Heart right ventricle (tissue), 16 donors: ENCODE measurements around the gene PRCP. TPM values are rescaled to one million over a fixed set of nuclear protein-coding genes. Genes with fewer than 3 reads are reported as not detected.
A peak's percentile ranks its signal among the peaks of the same experiment; 100 is the strongest.

Experiments
- ATAC-seq, 8 donors: fragments of 200-7000 bp; cut with Tn5 transposase; one replicate each; pipeline ENCODE4 v1.9.1; 2020; ENCODE audit warnings: mild to moderate bottlenecking in 8 of 8, moderate library complexity in 8 of 8, moderate number of reproducible peaks in 1 of 8
- DNase-seq, 2 donors: peaks; one replicate each; pipeline ENCODE4 v3.0.0-alpha.2; 2020
- H3K27ac ChIP-seq, 10 donors: fragments of 200-600 bp; sonication (generic) in 2 of 10; one replicate each; pipeline versions ENCODE4 v1.5.0 to v1.8.0; 2020 to 2022; ENCODE audit warnings: mild to moderate bottlenecking in 3 of 10
- H3K27me3 ChIP-seq, 7 donors: fragments of 200-600 bp; one replicate each; pipeline ENCODE4 v1.8.0; 2021 to 2022; ENCODE audit warnings: mild to moderate bottlenecking in 2 of 7
- H3K36me3 ChIP-seq, 9 donors: fragments of 200-600 bp; sonication (generic) in 1 of 9; one replicate each; pipeline versions ENCODE4 v1.5.0 to v1.8.0; 2020 to 2022; ENCODE audit warnings: mild to moderate bottlenecking in 2 of 9
- H3K4me1 ChIP-seq, 9 donors: fragments of 200-600 bp; sonication (generic) in 1 of 9; one replicate each; pipeline versions ENCODE4 v1.5.0 to v1.8.0; 2020 to 2022; ENCODE audit warnings: mild to moderate bottlenecking in 4 of 9
- H3K4me3 ChIP-seq, 10 donors: fragments of 200-600 bp; sonication (generic) in 2 of 10; one replicate each; pipeline versions ENCODE4 v1.5.0 to v1.8.0; 2020 to 2022; ENCODE audit warnings: mild to moderate bottlenecking in 7 of 10, moderate library complexity in 2 of 10
- H3K9me3 ChIP-seq, 11 donors: fragments of 200-600 bp in 10 of 11; sonication (generic) in 2 of 11; one replicate each; pipeline versions ENCODE4 v1.5.0 to v1.8.0; 2013 to 2022; ENCODE audit warnings: mild to moderate bottlenecking in 2 of 11, control low read depth in 1 of 11, moderate library complexity in 1 of 11
- CTCF ChIP-seq, 9 donors: fragments of 200-600 bp; sonication (generic) in 2 of 9; IDR thresholded peaks; one replicate each; pipeline versions ENCODE4 v1.5.0 to v1.8.0; 2021 to 2022; ENCODE audit warnings: antibody characterized with exemption in 9 of 9, mild to moderate bottlenecking in 5 of 9, moderate library complexity in 1 of 9
- WGBS, 2 donors: extraction: QIAGEN DNeasy Blood & Tissue Kit; methylation state at CpG; one replicate each; pipeline ENCODE4 v1.1.7; 2013; ENCODE audit warnings: inconsistent platforms in 1 of 2; 5-methylcytosine and 5-hydroxymethylcytosine counted together
- intact Hi-C, 10 donors: fragments of 100-400 bp; cut with DNase I; formaldehyde crosslinking; loops; one replicate each; pipeline versions ENCODE4 v1.11.1 to v1.14.2; 2022
- polyA plus RNA-seq, 2 donors: library from polyadenylated mRNA; stranded (reverse); fragments of 200-250 nt; gene quantifications; one replicate each; pipeline ENCODE4 v1.2.3, GENCODE V29; 2013
- total RNA-seq, 10 donors: library from RNA; stranded (reverse); fragmentation: NEBNext Ultra II Directional in 3 of 10; extraction: Animal tissue kit (Norgen Biotek cat#: 25700) in 3 of 10; gene quantifications; one replicate each; pipeline versions ENCODE4 v1.2.1 to v1.2.4, GENCODE V29; 2021 to 2023
- donor health status: Arrhythmogenic right ventricular cardiomyopathy.
- donor health status: ischemic (EF 13 %, LVEDD 7.1; RV severe dilation, severe dysfunction).
- donor health status: healthy with polysubstance abuse.
- donor health status: DM: no; HTN: yes; CAD: no.
- donor health status: DM: no; HTN: no; CAD: no.
- donor health status: ischemic (EF 25% LVEDD 6.9; RV normal size, moderate dysfunction).
- donor health status: ischemic (EF 25% LVEDD 5.7; RV mildly dilated, moderate dysfunction).
- donor health status: healthy.
- donor health status: DM: yes; HTN: yes; CAD: no.
- donor health status: Ischemic cardiomyopathy.
- donor health status: ischemic (EF 35%, LVEDD 5.7; RV mildly dilated, moderate dysfunction).
- donor health status: nonischemic (EF 11% LVEDD 7.7; RV severe dilation, severe dysfunction).
- donor health status: DM: yes; HTN: yes; CAD: no.
- donor health status: PGD.
- donor health status: ischemic (EF 29% LVEDD 5.4; RV normal size, mild dysfunction).
- donor health status: nonischemic (EF 23%, LVEDD 6.1; RV moderate dilation, normal function).

Gene PRCP
- total and polyA plus RNA-seq, 12 donors, result 18.0 to 89.8 (median 40.8) TPM

DNA sequence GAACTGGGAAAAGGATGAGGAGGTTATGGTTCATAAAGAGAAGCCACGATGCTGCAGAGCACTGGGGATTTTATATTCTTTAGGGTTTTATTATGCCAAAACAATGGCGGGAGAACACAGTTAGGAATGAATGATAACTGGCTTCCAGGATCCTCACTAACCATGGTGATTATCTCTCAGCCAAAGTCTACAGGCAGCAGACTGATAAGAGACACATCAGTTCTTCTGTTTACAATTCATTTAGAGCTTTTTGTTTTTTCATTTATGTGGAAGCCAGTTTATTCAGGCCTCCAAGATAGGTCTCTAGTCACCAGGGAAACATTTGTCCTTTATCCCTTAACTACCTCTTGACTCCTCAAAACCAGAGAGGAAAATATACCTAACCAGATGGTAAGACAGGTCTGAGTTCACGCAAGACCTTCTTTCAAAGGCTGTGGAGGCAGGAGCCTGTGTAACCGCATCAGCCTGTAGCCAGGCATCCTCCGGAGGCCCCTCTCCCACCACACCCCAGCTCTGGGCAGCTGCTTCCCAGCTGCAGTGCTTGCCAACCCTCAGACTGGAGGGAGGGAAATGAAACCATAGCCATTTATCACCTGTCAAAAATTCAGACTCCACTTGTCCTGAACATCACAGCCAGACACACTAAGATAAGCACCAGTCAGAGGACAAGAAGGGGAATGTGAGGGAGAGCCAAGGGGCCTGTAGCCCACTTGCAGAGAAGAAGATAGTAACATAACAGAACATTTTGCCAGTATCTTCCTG is 109.3 kb downstream of the PRCP start:
- Histone ChIP-seq H3K4me1 (peaks cover 0 to 19% (median 9%) of the 10 kb centered on the region in 9 donors), H3K27me3 (no peaks in the 10 kb centered on the region), H3K27ac (peak overlapping the region in 1 of 10 donors; percentile 50), H3K9me3 (no peaks in the 10 kb centered on the region), H3K36me3 (no peaks in the 10 kb centered on the region), H3K4me3 (no peak overlapping the region)
- intact Hi-C loops, result no loop called here
- DNase-seq (peak in 1 of 2 donors; percentile 4), ATAC-seq (peak; percentile 43 to 92 (median 66))
- TF ChIP-seq CTCF (IDR thresholded peaks at IDR 0.05), result no peak
- 19 to 26% methylated on average over 5 of the region's 5 CpGs for whole genome bisulfite sequencing, 2 donors

DNA sequence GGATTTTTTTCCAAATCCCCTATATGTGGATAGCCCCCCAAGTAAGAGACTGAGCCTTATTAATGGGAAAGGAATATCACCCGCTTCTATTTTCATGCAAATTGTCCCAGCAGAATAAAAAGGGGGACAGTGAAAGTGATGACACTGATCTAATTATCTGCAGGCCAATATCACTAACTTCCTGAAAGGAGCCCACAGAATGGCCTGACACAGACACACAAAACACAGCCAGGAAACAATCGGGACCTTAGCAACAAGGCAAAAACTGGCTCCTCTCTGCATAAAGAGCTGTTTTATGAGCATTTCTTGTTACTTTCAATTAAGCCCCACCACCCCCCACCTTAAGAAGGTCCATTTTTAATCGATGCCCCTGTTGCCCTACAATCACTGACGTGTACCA is 112.2 kb downstream of the PRCP start:
- ATAC-seq (no peak), DNase-seq (no peak)
- intact Hi-C loops, result loop anchor here in 1 of 10 donors (10.0 kb wide), 1 partner anchor 63 kb away; no protein-coding TSS in a partner anchor
- WGBS, 2 donors, result 86 to 88% methylated on average over 4 of the region's 4 CpGs
- Histone ChIP-seq H3K4me3 (no peak overlapping the region), H3K4me1 (peaks cover 0 to 19% (median 9%) of the 10 kb centered on the region in 9 donors), H3K9me3 (no peaks in the 10 kb centered on the region), H3K27ac (no peak overlapping the region), H3K36me3 (no peaks in the 10 kb centered on the region), H3K27me3 (no peaks in the 10 kb centered on the region)
- TF ChIP-seq CTCF (IDR thresholded peaks at IDR 0.05), result no peak

GRCh38 chr11:82786836-82787235 is 113.4 kb downstream of the PRCP start:
- H3K4me1 ChIP-seq, result peaks cover 0 to 17% (median 9%) of the 10 kb centered on the region in 9 donors
- H3K36me3 ChIP-seq, result no peaks in the 10 kb centered on the region
- WGBS, 2 donors, result 86 to 95% methylated on average over 3 of the region's 3 CpGs
- no peak for DNase-seq
- no peaks in the 10 kb centered on the region for H3K27me3 ChIP-seq
- ATAC-seq, result no peak
- no peaks in the 10 kb centered on the region for H3K9me3 ChIP-seq
- H3K27ac ChIP-seq, result no peak overlapping the region
- intact Hi-C loops, result loop anchor here in 1 of 10 donors (10.0 kb wide), 1 partner anchor 62 kb away; no protein-coding TSS in a partner anchor
- H3K4me3 ChIP-seq, result no peak overlapping the region
- TF ChIP-seq CTCF (IDR thresholded peaks at IDR 0.05), result no peak

DNA sequence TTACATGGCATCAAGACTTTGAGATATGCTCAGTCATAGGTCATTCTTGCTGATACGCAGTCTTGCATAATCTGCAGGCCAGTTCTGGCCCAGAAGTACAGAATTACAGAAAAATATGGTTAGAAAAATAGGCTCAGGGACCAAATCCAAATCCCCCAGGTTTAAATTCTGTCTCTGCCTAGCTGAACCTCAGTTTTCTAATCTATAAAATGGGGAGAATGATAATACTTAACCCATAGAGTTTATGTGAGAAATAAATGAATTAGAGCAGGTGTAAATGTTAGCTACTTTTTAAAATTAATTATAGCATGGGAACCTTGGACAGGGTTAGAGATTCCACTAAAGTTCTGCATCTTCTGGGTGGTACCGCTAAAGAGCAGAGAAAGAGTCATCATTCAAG is 114.2 kb downstream of the PRCP start:
- 94 to 100% methylated on average over 2 of the region's 2 CpGs for WGBS, 2 donors
- no peaks in the 10 kb centered on the region for H3K36me3 ChIP-seq
- intact Hi-C loops, result loop anchor here in 1 of 10 donors (10.0 kb wide), 1 partner anchor 61 kb away; no protein-coding TSS in a partner anchor
- H3K9me3 ChIP-seq, result no peaks in the 10 kb centered on the region
- no peak overlapping the region for H3K27ac ChIP-seq
- peaks cover 0 to 9% (median 4%) of the 10 kb centered on the region in 9 donors for H3K4me1 ChIP-seq
- ATAC-seq, result no peak
- no peak for DNase-seq
- no peaks in the 10 kb centered on the region for H3K27me3 ChIP-seq
- no peak for TF ChIP-seq CTCF (IDR thresholded peaks at IDR 0.05)
- H3K4me3 ChIP-seq, result no peak overlapping the region
